Suprapubic skin (tissue), 4 donors: ENCODE data around the gene MGAT4C. TPM values are rescaled to one million over a fixed set of nuclear protein-coding genes. Genes with fewer than 3 reads are reported as not detected.
A peak's percentile ranks its signal among the peaks of the same experiment; 100 is the strongest.

Experiments used
- DNase-seq, 2 donors: peaks; one replicate each; pipeline ENCODE4 v3.0.0-alpha.2; 2019; ENCODE audit warnings: low spot score in 2 of 2
- H3K27ac ChIP-seq: fragments of 200-600 bp; sonication (generic); one replicate; pipeline ENCODE4 v1.5.1; 2019
- H3K27me3 ChIP-seq: fragments of 200-600 bp; sonication (generic); one replicate; pipeline ENCODE4 v1.5.1; 2019
- H3K36me3 ChIP-seq: fragments of 200-600 bp; sonication (generic); one replicate; pipeline ENCODE4 v1.5.1; 2019
- H3K4me1 ChIP-seq: fragments of 200-600 bp; sonication (generic); one replicate; pipeline ENCODE4 v1.5.1; 2019
- H3K4me3 ChIP-seq: fragments of 200-600 bp; sonication (generic); one replicate; pipeline ENCODE4 v1.5.1; 2019; ENCODE audit warnings: mild to moderate bottlenecking
- H3K9me3 ChIP-seq: fragments of 200-600 bp; sonication (generic); one replicate; pipeline ENCODE4 v1.5.1; 2019
- EP300 ChIP-seq: sonication (generic); formaldehyde crosslinking; IDR thresholded peaks from one replicate; pipeline ENCODE4 v1.6.1; 2017; ENCODE audit warnings: antibody characterized with exemption
- POLR2A ChIP-seq, 2 donors: fragments of 450-650 bp; IDR thresholded peaks; one replicate each; pipeline ENCODE4 v1.6.1; 2017; ENCODE audit warnings: antibody characterized with exemption in 2 of 2, mild to moderate bottlenecking in 2 of 2, moderate library complexity in 2 of 2
- POLR2AphosphoS5 ChIP-seq, 3 donors: sonication (generic); formaldehyde crosslinking; IDR thresholded peaks; one replicate each; pipeline ENCODE4 v1.6.1; 2017; ENCODE audit warnings: antibody characterized with exemption in 3 of 3
- WGBS: methylation state at CpG from one replicate; pipeline ENCODE4 v1.1.5; 2018; 5-methylcytosine and 5-hydroxymethylcytosine counted together
- total RNA-seq, 4 donors: library from RNA; depleted of rRNA; stranded (reverse); fragments of >200 nt; gene quantifications; one replicate each; pipeline ENCODE4 v1.1.0, GENCODE V29; 2016
- TF ChIP-seq, protein P1 (sequence below), 2 donors: fragments of 200-600 bp in 1 of 2; fragments of 450-650 bp in 1 of 2; sonication (generic) in 1 of 2; IDR thresholded peaks; one replicate each; pipeline ENCODE4 v1.5.1; 2016 to 2019; ENCODE audit warnings: antibody characterized with exemption in 2 of 2, mild to moderate bottlenecking in 1 of 2, moderate library complexity in 1 of 2

Gene MGAT4C
- total RNA-seq, 4 donors from 2014 or later, result under 0.01 to 0.55 (median 0.26) TPM; not detected in 1

- no peak for DNase-seq
- Histone ChIP-seq H3K4me1 (no peaks in the 10 kb centered on the region), H3K36me3 (no peaks in the 10 kb centered on the region), H3K4me3 (no peak overlapping the region), H3K9me3 (no peaks in the 10 kb centered on the region), H3K27ac (no peak overlapping the region), H3K27me3 (no peaks in the 10 kb centered on the region)
- WGBS, result 89% methylated on average over 1 of the region's 1 CpG
- TF ChIP-seq POLR2A (IDR thresholded peaks at IDR 0.05) (no peak), POLR2AphosphoS5 (IDR thresholded peaks at IDR 0.05) (no peak), EP300 (no peak)
- TF ChIP-seq, protein P1, sequence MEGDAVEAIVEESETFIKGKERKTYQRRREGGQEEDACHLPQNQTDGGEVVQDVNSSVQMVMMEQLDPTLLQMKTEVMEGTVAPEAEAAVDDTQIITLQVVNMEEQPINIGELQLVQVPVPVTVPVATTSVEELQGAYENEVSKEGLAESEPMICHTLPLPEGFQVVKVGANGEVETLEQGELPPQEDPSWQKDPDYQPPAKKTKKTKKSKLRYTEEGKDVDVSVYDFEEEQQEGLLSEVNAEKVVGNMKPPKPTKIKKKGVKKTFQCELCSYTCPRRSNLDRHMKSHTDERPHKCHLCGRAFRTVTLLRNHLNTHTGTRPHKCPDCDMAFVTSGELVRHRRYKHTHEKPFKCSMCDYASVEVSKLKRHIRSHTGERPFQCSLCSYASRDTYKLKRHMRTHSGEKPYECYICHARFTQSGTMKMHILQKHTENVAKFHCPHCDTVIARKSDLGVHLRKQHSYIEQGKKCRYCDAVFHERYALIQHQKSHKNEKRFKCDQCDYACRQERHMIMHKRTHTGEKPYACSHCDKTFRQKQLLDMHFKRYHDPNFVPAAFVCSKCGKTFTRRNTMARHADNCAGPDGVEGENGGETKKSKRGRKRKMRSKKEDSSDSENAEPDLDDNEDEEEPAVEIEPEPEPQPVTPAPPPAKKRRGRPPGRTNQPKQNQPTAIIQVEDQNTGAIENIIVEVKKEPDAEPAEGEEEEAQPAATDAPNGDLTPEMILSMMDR (IDR thresholded peaks at IDR 0.05), result peak; percentile 9 to 48
These were observed 332.3 kb downstream of the MGAT4C start for GRCh38 chr12:85923767-85924331.

GRCh38 chr12:85920324-85920947, 335.8 kb downstream of the MGAT4C start:
- no peaks in the 10 kb centered on the region for H3K9me3 ChIP-seq
- no peak overlapping the region for H3K4me3 ChIP-seq
- TF ChIP-seq POLR2AphosphoS5 (IDR thresholded peaks at IDR 0.05), result no peak
- TF ChIP-seq POLR2A (IDR thresholded peaks at IDR 0.05), result no peak
- TF ChIP-seq EP300, result no peak
- TF ChIP-seq, protein P1 (IDR thresholded peaks at IDR 0.05), result peak; percentile 14 to 26
- H3K4me1 ChIP-seq, result no peaks in the 10 kb centered on the region
- H3K27me3 ChIP-seq, result no peaks in the 10 kb centered on the region
- DNase-seq, result no peak
- 2% methylated on average over 3 of the region's 3 CpGs for WGBS
- H3K27ac ChIP-seq, result no peak overlapping the region
- no peaks in the 10 kb centered on the region for H3K36me3 ChIP-seq
